ENCODE results near the gene DOCK10.

Gene DOCK10

GRCh38 chr2:224983712-224984554, 58.3 kb downstream of the DOCK10 start:
- no peak for TF ChIP-seq CTCF (IDR thresholded peaks at IDR 0.05; ENCODE audit: control insufficient read depth, extremely low read depth, insufficient read depth)
- no peak overlapping the region for H3K4me3 ChIP-seq (ENCODE audit: low read depth, low read length)
- no peak for DNase-seq (ENCODE audit: low read depth)

DNA sequence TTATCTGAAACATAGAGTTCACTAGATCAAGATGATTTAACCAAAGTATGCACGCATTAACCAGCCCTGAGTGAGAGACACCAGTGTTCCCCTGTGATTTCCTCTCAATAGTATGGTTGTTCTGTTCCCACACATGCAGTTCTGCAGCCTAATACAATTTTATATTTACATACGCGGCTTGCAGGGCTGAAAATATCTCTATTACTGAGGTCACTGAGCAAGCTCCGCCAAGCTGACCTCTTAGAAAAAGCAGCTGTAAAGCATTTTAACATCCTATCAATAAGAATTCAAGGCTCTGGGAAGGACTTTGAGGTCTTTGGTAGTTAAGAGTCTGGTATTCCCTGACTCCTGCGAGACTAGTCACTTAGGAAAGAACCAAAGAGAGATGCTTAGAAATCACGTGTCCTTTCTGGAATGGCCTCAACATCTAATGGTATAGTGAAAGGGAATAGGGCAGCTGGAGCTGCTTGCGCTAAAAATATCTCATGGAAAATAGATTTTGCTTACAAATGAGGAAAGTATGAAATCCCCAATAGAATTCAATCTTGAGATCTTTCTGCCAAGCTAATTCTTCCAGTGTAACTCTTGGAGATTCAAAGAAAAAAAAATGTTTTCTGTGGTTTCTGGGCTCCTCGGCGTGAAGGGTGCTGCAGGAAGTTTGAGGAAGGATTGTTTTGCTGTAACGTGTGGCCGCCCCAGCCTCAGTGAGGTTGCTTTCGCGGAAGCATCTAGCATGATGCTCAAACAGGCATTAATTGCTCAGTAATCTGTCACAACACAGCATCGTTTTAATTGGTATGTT, 59.2 kb downstream of the DOCK10 start:
- no peak for DNase-seq (ENCODE audit: low read depth)
- TF ChIP-seq CTCF (IDR thresholded peaks at IDR 0.05; ENCODE audit: control insufficient read depth, extremely low read depth, insufficient read depth), result no peak
- no peak overlapping the region for H3K4me3 ChIP-seq (ENCODE audit: low read depth, low read length)

DNA sequence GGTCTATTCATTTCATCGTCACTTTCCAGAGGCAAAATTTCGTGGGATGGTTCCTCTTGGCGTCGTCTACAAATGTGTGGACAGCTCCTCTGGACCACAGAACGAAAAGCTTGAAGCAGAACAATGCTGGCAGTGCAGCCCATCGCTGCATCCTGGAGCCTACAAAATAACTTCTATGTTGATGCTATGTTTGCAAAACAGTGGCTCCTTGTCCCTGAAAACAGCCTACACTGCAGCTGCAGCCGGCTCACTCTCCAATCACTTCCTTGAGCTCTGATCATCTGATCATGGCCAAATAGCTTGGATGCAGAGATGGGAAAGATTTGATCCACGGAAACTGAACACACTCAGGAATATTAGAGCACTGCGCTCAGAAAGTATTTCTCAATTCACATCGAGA, 60.0 kb downstream of the DOCK10 start:
- no peak for DNase-seq (ENCODE audit: low read depth)
- TF ChIP-seq CTCF (IDR thresholded peaks at IDR 0.05; ENCODE audit: control insufficient read depth, extremely low read depth, insufficient read depth), result no peak
- H3K4me3 ChIP-seq (ENCODE audit: low read depth, low read length), result no peak overlapping the region

DNA sequence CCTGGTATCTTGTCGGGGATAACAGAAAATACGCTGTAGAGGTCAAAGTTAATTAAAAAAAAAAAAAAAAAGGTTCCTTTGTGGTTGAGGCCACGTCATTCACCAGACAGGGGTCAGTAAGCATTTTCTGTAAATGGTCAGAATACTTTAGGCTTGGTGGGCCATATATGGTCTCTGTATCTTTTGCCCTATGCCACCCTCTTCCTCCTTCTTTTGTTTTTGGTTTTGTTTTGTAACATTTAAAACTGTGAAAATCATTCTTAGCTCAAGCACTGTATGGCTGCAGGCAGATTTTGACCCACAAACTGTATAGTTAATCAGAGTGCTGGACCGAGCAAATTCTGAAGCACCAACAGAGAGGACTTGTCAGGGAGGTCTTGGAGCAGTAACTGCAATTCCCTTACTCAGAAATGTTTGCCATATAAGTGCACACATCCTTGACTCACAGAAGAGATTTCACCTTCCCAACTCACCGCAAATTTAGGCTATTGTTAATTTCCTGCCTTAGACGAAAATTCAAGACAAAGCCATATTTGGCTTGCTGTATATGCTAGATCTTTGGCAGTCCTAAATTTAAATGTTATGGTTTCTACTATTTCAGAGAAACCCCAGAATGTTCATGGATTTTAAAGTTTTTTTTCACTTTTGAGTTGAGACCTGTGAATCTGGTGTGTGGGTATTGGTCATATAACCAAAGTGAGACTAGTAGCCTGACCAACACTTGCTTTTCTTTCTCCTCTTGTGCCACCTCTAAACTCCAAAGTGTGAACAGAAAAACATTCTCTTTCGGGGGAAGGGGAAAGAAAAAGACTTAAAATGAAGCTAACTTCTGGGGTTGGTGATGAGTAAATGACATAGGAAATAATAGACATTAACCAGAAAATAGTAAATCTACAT, 65.4 kb downstream of the DOCK10 start:
- no peak for DNase-seq (ENCODE audit: low read depth)
- TF ChIP-seq CTCF (IDR thresholded peaks at IDR 0.05; ENCODE audit: control insufficient read depth, extremely low read depth, insufficient read depth), result no peak
- H3K4me3 ChIP-seq (ENCODE audit: low read depth, low read length), result no peak overlapping the region

- TF ChIP-seq CTCF (IDR thresholded peaks at IDR 0.05; ENCODE audit: control insufficient read depth, extremely low read depth, insufficient read depth), result no peak
- no peak for DNase-seq (ENCODE audit: low read depth)
- no peak overlapping the region for H3K4me3 ChIP-seq (ENCODE audit: low read depth, low read length)
These were observed 66.5 kb downstream of the DOCK10 start for GRCh38 chr2:224975761-224976160.

- no peak overlapping the region for H3K4me3 ChIP-seq (ENCODE audit: low read depth, low read length)
- no peak for TF ChIP-seq CTCF (IDR thresholded peaks at IDR 0.05; ENCODE audit: control insufficient read depth, extremely low read depth, insufficient read depth)
- no peak for DNase-seq (ENCODE audit: low read depth)
These were observed 68.9 kb downstream of the DOCK10 start for GRCh38 chr2:224973112-224974016.
